OCI-M2 (cell line): Measurements from ENCODE around the gene RALA.
A peak's percentile ranks its signal among the peaks of the same experiment; 100 is the strongest.
"Not testable (repeated sequence)": the region's sequence is repeated elsewhere in the genome, so short reads cannot be mapped to it uniquely, and the experiment has no call there.

ENCODE experiments used
- DNase-seq: peaks from one replicate; lab custom pipeline; 2025; ENCODE audit not compliant: unreplicated experiment; lab: John Stamatoyannopoulos, UW

The RALA gene

GRCh38 chr7:39721919-39722597 lies 98.7 kb downstream of the RALA start:
- no peak for DNase-seq

GRCh38 chr7:39727231-39728012 lies 104.0 kb downstream of the RALA start:
- no peak for DNase-seq

GRCh38 chr7:39732837-39733804 lies 109.7 kb downstream of the RALA start:
- DNase-seq = peak; percentile 37

GRCh38 chr7:39733881-39734632 lies 110.7 kb downstream of the RALA start:
- DNase-seq = no peak

GRCh38 chr7:39734633-39735004 lies 111.2 kb downstream of the RALA start:
- DNase-seq = no peak

GRCh38 chr7:39735903-39736302 lies 112.5 kb downstream of the RALA start:
- no peak for DNase-seq

GRCh38 chr7:39741942-39742623 lies 118.7 kb downstream of the RALA start:
- no peak for DNase-seq

GRCh38 chr7:39744620-39745019 lies 121.2 kb downstream of the RALA start:
- DNase-seq = no peak

GRCh38 chr7:39745320-39745719 lies 121.9 kb downstream of the RALA start:
- DNase-seq = no peak

GRCh38 chr7:39746103-39746819 lies 122.9 kb downstream of the RALA start:
- no peak for DNase-seq

- DNase-seq = no peak
These were observed 125.8 kb downstream of the RALA start for GRCh38 chr7:39749177-39749576.

- DNase-seq = no peak
These were observed 126.3 kb downstream of the RALA start for GRCh38 chr7:39749717-39750116.

GRCh38 chr7:39750253-39751077 lies 127.1 kb downstream of the RALA start:
- DNase-seq = no peak

- DNase-seq = not testable (repeated sequence)
These were observed 129.9 kb downstream of the RALA start for GRCh38 chr7:39753237-39753636.

GRCh38 chr7:39753823-39754325 lies 130.5 kb downstream of the RALA start:
- DNase-seq = no peak

- DNase-seq = no peak
These were observed 131.2 kb downstream of the RALA start for GRCh38 chr7:39754326-39755120.

GRCh38 chr7:39757604-39758003 lies 134.2 kb downstream of the RALA start:
- no peak for DNase-seq
